HG02973 (cell line): ENCODE results near the gene SYPL1.

Experiments
- ATAC-seq: cut with Tn5 transposase; IDR thresholded peaks from one replicate; pipeline ENCODE4 v1.9.1; 2021; ENCODE audit warnings: moderate library complexity; ENCODE audit not compliant: unreplicated experiment

The SYPL1 gene

DNA sequence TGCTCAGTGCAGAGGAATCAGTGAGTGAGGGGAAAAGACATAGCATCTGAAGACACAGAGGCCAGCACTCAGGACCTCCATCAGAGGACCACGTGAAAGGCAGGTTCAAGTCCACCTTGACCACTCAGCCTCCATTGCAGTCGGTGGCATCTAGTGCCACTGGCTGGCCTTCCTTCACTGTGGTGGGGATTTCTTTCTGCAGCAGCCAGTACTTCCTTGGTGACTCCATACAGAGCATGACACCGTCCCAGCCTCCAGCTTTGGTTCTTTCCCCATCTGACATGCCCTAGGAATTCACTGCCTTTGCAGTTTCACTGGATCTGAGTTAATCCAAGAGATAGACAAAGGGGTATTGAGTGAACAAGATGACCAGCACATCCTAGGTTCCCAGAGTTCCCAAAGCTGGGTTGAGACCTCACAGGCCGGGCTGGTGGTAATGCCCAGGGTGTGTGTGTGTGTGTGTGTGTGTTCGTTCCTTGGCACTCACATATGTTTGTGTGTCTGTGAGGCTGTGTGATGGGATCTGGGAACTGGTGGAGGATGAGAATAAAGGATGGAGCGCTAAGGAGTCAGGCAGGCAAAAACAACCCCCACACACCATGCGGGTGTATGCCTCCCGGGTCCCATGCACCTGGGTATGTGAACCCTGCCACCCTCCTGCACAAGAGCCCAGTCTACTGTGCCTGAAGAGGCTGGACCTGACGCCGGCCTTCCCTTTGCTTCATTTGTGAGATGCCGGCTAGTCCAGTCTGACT, 57.8 kb downstream of the SYPL1 start:
- ATAC-seq: no peak

DNA sequence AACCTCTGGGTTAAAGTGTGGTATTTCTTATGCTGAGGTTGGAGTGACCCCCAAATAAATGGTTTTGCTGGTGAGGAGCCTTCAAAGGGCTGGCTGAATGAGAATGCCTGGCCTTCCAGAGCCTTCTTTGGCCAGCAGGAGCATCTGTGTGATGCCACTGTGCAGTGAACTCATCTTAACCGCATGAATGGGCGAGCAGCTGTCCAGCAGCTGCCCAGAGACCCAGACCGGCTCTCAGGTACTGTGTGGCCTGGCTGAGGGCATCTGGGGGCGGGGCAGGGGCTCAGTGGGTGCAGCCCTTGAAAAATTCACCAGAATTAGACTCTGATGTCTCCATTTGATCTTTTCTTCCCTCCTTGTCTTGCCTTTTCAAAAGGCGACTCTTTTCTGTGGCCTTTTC, 59.0 kb downstream of the SYPL1 start:
- no peak for ATAC-seq

DNA sequence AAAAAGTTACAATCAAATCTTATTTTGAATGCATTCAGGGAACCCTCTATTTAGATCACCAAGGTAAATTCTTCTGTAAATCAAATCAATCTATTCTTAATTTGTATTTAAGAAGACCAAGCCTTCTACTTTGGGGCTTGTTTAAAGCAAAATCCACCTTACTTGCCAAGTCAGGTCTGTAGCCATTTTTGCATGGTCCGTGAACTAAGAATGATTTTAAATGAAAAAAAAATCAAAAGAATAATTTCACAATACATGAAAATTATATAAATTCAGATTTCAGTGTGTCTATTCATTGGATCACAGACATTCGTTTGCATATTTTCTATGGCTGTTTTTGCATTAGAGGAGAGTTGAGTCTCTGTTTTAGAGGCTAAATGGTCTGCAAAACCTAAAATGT, 59.4 kb downstream of the SYPL1 start:
- ATAC-seq: no peak

DNA sequence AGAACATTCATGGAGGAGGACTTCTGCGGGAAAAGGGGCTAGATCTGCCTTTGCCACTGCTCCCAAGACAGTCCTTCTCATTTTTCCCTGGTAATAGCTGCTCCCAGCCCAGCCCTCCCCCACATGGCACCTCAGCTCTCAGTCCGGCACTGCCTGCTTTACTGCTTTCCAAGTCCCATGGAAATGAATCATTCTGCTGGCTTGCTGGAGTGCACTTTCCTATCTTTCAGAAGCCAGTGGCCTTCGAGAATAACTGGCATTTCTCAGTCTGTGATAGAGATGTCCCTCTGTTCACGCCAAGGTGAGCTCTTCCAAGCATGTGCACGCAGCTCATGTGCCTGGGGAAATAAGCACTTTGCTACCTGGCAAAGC, 61.4 kb downstream of the SYPL1 start:
- no peak for ATAC-seq

GRCh38 chr7:106050002-106050745, 61.9 kb downstream of the SYPL1 start:
- ATAC-seq: no peak

DNA sequence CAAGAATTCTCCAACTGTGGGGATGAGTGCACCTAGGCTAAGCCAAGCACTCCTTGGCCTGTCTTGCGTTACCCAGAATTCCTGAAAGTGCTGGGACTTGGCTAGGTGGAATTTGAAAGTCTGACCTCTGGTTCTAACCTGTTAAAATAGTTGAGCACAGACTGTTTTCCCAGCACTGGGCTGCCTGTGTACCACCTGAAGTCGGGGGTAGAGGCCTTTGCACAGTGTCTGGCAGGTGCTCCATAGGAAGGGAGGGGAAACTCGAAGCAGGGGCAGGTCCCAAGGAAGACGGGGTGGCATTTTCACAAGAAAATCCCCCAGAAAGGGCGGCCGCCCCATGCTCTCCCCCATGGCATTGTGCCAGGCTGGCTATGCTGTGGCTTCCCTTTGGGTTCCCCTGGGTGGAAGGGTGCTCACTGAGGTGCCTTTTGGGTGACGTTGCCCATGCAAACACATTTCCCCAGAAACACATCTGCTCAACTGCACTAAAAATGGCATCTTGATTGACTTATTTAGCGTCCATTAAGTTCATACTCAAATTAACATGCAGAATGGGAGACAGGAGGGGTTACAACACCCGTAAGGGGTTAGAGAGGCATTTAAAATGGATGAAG, 62.9 kb downstream of the SYPL1 start:
- ATAC-seq: no peak

GRCh38 chr7:106048706-106049020, 63.4 kb downstream of the SYPL1 start:
- no peak for ATAC-seq

DNA sequence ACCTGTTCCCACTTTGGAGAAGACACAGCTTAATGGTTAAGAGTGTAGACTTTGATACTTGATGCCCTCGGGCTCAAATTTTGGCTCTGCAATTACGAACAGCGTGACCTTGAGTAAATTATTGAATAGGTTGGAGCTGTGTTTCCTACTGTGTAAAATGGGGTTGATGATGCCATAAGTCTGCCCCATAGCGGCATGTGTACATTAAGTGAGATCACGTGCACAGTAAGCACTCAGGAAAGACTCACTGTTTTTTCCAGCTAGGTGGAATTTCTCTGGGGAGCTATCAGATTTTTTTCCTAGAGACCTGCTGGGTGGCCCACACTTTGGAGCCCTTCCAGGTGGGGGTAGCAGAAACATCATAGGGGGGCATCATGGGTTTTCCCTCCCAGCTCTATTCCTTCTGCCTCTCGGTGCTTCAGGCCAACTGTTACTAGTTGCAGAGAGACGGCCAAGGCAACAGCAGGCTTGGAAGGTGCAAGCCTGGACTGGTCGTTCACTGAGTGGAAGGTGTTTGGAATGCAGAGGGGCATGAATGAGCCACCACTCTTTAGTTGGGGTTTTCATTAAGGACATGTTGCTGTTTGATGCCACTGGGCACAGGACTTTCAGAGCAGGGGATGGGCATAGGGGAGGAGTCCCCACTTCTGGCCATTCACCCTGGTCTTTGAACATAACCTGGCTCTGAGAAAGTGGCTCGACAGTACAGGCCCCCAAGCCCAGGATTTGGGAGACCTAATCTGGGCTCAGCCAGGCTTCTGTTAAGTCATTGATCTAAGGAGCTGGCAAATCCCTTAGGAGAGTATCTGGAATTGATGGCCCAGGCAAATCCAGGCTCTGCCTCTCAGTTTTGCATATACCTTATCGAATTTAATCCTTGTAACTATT, 64.0 kb downstream of the SYPL1 start:
- ATAC-seq: no peak

- no peak for ATAC-seq
These were observed 64.9 kb downstream of the SYPL1 start for GRCh38 chr7:106047184-106047583.

GRCh38 chr7:106045586-106045985, 66.5 kb downstream of the SYPL1 start:
- no peak for ATAC-seq

- no peak for ATAC-seq
These were observed 67.0 kb downstream of the SYPL1 start for GRCh38 chr7:106045139-106045538.

DNA sequence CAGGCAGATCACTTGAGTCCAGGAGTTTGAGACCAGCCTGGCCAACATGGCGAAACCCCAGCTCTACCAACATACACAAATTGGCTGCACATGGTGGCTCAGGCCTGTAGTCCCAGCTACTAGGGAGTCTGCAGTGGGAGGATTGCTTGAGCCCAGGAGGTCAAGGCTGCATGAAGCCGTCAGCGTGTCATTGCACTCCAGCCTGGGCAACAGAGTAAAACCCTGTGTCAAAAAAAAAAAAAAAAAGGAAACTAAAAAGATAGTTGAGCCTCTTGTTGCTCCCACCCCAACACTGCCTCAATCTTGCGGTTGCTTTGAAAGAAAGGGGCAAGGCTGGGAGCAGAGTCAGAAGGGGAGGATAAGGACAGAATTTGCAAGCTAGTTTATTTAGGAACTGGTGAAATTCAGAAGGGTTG, 69.9 kb downstream of the SYPL1 start:
- no peak for ATAC-seq

DNA sequence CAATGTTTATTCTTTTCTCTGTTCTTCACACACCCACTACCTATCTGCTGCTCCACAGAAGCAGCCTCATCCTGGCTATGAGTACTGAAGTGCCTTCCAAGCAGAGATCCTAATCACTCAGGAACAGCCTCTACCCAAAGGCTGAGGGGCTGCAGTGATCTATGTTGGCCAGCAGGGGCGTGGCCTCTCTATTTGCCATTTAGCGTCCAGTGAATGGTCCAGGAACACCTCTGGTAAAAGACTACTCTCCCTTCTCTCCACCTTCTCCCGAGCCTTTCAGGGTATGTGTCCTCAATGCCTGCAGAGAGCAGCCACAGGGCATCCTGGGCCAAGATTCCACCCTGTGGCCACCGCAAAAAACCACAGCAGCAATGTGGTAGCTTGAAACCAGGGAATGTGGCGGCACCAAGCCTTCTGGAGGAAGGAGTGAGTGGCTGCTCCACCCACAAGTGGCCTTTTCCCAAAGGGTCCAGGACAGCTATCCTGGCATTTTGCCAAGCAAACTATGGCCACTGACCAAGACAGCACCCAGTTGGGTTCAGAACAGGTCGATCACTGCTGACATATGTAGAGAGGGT, 70.9 kb downstream of the SYPL1 start:
- peak; percentile 57 for ATAC-seq
